H9 (cell line): ENCODE measurements around the gene MICAL3. TPM values are rescaled to one million over a fixed set of nuclear protein-coding genes. Genes with fewer than 3 reads are reported as not detected.
"Not testable (repeated sequence)": the region's sequence is repeated elsewhere in the genome, so short reads cannot be mapped to it uniquely, and the experiment has no call there.

Source experiments
- DNase-seq: peaks from one replicate; pipeline ENCODE4 v3.0.0-alpha.2; 2017
- H2AFZ ChIP-seq: one replicate; pipeline ENCODE4 v1.6.1; 2013; ENCODE audit warnings: mild to moderate bottlenecking, low read length, control low read depth, moderate library complexity
- H2AK5ac ChIP-seq: 2 replicates; pipeline ENCODE4 v1.6.1; 2013; ENCODE audit warnings: low read length, control low read depth, mixed read lengths; ENCODE audit not compliant: insufficient read length
- H2BK120ac ChIP-seq: one replicate; pipeline ENCODE4 v1.6.1; 2013; ENCODE audit warnings: low read depth, mild to moderate bottlenecking, low read length, control low read depth, inconsistent platforms; ENCODE audit not compliant: poor library complexity, severe bottlenecking
- H2BK12ac ChIP-seq: 2 replicates; pipeline ENCODE4 v1.6.1; 2013; ENCODE audit warnings: low read length, control low read depth, mixed read lengths, low read depth; ENCODE audit not compliant: insufficient read length
- H2BK15ac ChIP-seq: 2 replicates; pipeline ENCODE4 v1.6.1; 2013; ENCODE audit warnings: low read depth, low read length, control low read depth
- H2BK20ac ChIP-seq: one replicate; pipeline ENCODE4 v1.6.1; 2013; ENCODE audit warnings: low read depth, mild to moderate bottlenecking, low read length, control low read depth, inconsistent platforms; ENCODE audit not compliant: poor library complexity, severe bottlenecking
- H2BK5ac ChIP-seq: 2 replicates; pipeline ENCODE4 v1.6.1; 2013; ENCODE audit warnings: low read length, control low read depth, mixed read lengths; ENCODE audit not compliant: insufficient read length
- H3K14ac ChIP-seq: 2 replicates; pipeline ENCODE4 v1.6.1; 2013; ENCODE audit warnings: low read length, control low read depth; ENCODE audit not compliant: insufficient read depth
- H3K18ac ChIP-seq: 2 replicates; pipeline ENCODE4 v1.6.1; 2013; ENCODE audit warnings: low read depth, mild to moderate bottlenecking, mixed read lengths, low read length, control low read depth; ENCODE audit not compliant: insufficient read length
- H3K23ac ChIP-seq: 2 replicates; pipeline ENCODE4 v1.6.1; 2013; ENCODE audit warnings: low read length, control low read depth, mixed read lengths, low read depth; ENCODE audit not compliant: insufficient read length
- H3K23me2 ChIP-seq: 2 replicates; pipeline ENCODE4 v1.6.1; 2013; ENCODE audit warnings: low read depth, mild to moderate bottlenecking, mixed read lengths, low read length, control low read depth; ENCODE audit not compliant: insufficient read length, poor library complexity, severe bottlenecking
- H3K27ac ChIP-seq: 2 replicates; pipeline ENCODE4 v1.5.1; 2013; ENCODE audit warnings: low read length, control low read depth, mixed read lengths, low read depth; ENCODE audit not compliant: insufficient read length
- H3K27me3 ChIP-seq: 2 replicates; pipeline ENCODE4 v1.6.1; 2013; ENCODE audit warnings: low read length, control low read depth, inconsistent platforms; ENCODE audit not compliant: insufficient read depth
- H3K4ac ChIP-seq: 2 replicates; pipeline ENCODE4 v1.6.1; 2013; ENCODE audit warnings: low read depth, mild to moderate bottlenecking, control low read depth, inconsistent platforms, low read length, moderate library complexity
- H3K4me1 ChIP-seq: 2 replicates; pipeline ENCODE4 v1.6.1; 2013; ENCODE audit warnings: low read length, control low read depth, inconsistent platforms; ENCODE audit not compliant: insufficient read depth
- H3K4me2 ChIP-seq: 2 replicates; pipeline ENCODE4 v1.6.1; 2013; ENCODE audit warnings: low read length, control low read depth, mixed read lengths; ENCODE audit not compliant: insufficient read length, insufficient read depth
- H3K56ac ChIP-seq: 2 replicates; pipeline ENCODE4 v1.6.1; 2013; ENCODE audit warnings: low read depth, mild to moderate bottlenecking, mixed read lengths, low read length, control low read depth; ENCODE audit not compliant: insufficient read length
- H3K79me1 ChIP-seq: 2 replicates; pipeline ENCODE4 v1.6.1; 2013; ENCODE audit warnings: low read depth, mild to moderate bottlenecking, moderate library complexity, low read length, control low read depth, inconsistent platforms; ENCODE audit not compliant: insufficient read depth, poor library complexity, severe bottlenecking
- H3K79me2 ChIP-seq: 2 replicates; pipeline ENCODE4 v1.6.1; 2013; ENCODE audit warnings: low read length, control low read depth, inconsistent platforms; ENCODE audit not compliant: insufficient read depth
- H3K9ac ChIP-seq: 2 replicates; pipeline ENCODE4 v1.6.1; 2013; ENCODE audit warnings: low read length, control low read depth, mixed read lengths; ENCODE audit not compliant: insufficient read length; ENCODE audit errors: extremely low read depth
- H3K9me3 ChIP-seq: one replicate; pipeline ENCODE4 v1.6.1; 2013; ENCODE audit warnings: low read depth, low read length, inconsistent platforms; ENCODE audit not compliant: control insufficient read depth
- H3T11ph ChIP-seq: one replicate; pipeline ENCODE4 v1.6.1; 2013; ENCODE audit warnings: mild to moderate bottlenecking, low read length, control low read depth, inconsistent platforms
- H4K20me1 ChIP-seq: one replicate; pipeline ENCODE4 v1.6.1; 2013; ENCODE audit not compliant: control insufficient read depth, insufficient read length, insufficient read depth
- H4K5ac ChIP-seq: 2 replicates; pipeline ENCODE4 v1.6.1; 2013; ENCODE audit warnings: low read depth, mild to moderate bottlenecking, mixed read lengths, low read length, control low read depth; ENCODE audit not compliant: insufficient read length
- H4K8ac ChIP-seq: replicated peaks from 2 replicates; pipeline ENCODE4 v1.6.1; 2013; ENCODE audit warnings: low read length, control low read depth, mixed read lengths, low read depth; ENCODE audit not compliant: insufficient read length
- H4K91ac ChIP-seq: 2 replicates; pipeline ENCODE4 v1.6.1; 2013; ENCODE audit warnings: low read depth, mild to moderate bottlenecking, moderate library complexity, mixed read lengths, low read length, control low read depth; ENCODE audit not compliant: insufficient read length
- H3K27ac Mint-ChIP-seq, 3 experiments: 2 replicates in 2 of 3; 3 replicates in 1 of 3; pipeline ENCODE4 v1.8.0; 2020 to 2021; ENCODE audit warnings: mixed read lengths in 3 of 3, mild to moderate bottlenecking in 1 of 3, moderate library complexity in 1 of 3
- H3K27me3 Mint-ChIP-seq: 2 replicates; pipeline ENCODE4 v1.8.0; 2021; ENCODE audit warnings: low read depth, mild to moderate bottlenecking, moderate library complexity, mixed read lengths
- H3K36me3 Mint-ChIP-seq, 3 experiments: 2 replicates in 2 of 3; 3 replicates in 1 of 3; pipeline ENCODE4 v1.8.0; 2020 to 2021; ENCODE audit warnings: low read depth in 3 of 3, mixed read lengths in 3 of 3; ENCODE audit not compliant: insufficient read depth in 1 of 3
- H3K4me1 Mint-ChIP-seq, 2 experiments: 2 replicates each; pipeline ENCODE4 v1.8.0; 2020; ENCODE audit warnings: mixed read lengths in 2 of 2
- H3K4me3 Mint-ChIP-seq, 2 experiments: 2 replicates in 1 of 2; 3 replicates in 1 of 2; pipeline ENCODE4 v1.8.0; 2020 to 2021; ENCODE audit warnings: mild to moderate bottlenecking in 2 of 2, mixed read lengths in 2 of 2, moderate library complexity in 1 of 2
- H3K9me3 Mint-ChIP-seq, 2 experiments: 2 replicates in 1 of 2; 3 replicates in 1 of 2; pipeline ENCODE4 v1.8.0; 2020; ENCODE audit warnings: mild to moderate bottlenecking in 2 of 2, mixed read lengths in 2 of 2, moderate library complexity in 1 of 2
- CTCF ChIP-seq: fragments of 200-600 bp; sonication (generic); conservative IDR thresholded peaks from 3 replicates; pipeline ENCODE4 v1.8.0; 2021; ENCODE audit warnings: antibody characterized with exemption, mild to moderate bottlenecking
- WGBS: extraction: QIAGEN DNeasy Blood & Tissue Kit; methylation state at CpG from one replicate; pipeline ENCODE4 v1.1.7; 2013; ENCODE audit warnings: missing lambda C conversion rate, low lambda C conversion rate, mixed read lengths; ENCODE audit not compliant: insufficient read length; ENCODE audit errors: extremely low coverage; 5-methylcytosine and 5-hydroxymethylcytosine counted together
- long read RNA-seq: library from polyadenylated mRNA; unstranded; transcript quantifications from one replicate; pipeline ENCODE4 v2.0.0, GENCODE V29; 2020
- total RNA-seq: library from RNA; stranded (reverse); gene quantifications from 2 replicates; pipeline ENCODE4 v1.2.1, GENCODE V29; 2021

MICAL3 gene
- 41.6 and 50.2 TPM in 2 replicates for total RNA-seq
- long read RNA-seq, partial matches to known transcripts = 17 of 25 reads
- long read RNA-seq, other reads (novel, unspliced or antisense) = 8 of 25 reads

- H3K4me1 ChIP-seq = 0 out of 2 replicates have a peak, but pooled peaks cover 3% of the 10 kb centered on the region
- TF ChIP-seq CTCF = peak; percentile 43; the same call in 2 of the 3 replicates
- peak; percentile 39 for DNase-seq
- no peak within 1 kb of the TSS for H3K14ac ChIP-seq
- peaks cover 12% of the 10 kb centered on the region for H3K23me2 ChIP-seq
- no peaks in the 10 kb centered on the region for H3K9me3 ChIP-seq
- peak within 1 kb of the TSS; percentile 24 for H3K9ac ChIP-seq
- H4K5ac ChIP-seq = no peak within 1 kb of the TSS
- no peaks in the 10 kb centered on the region for H4K20me1 ChIP-seq
- H2AFZ ChIP-seq = peak within 1 kb of the TSS; percentile 67
- Mint-ChIP-seq H3K27ac (no peak within 1 kb of the TSS; a peak in 1 of 7 replicates), H3K4me3 (peak within 1 kb of the TSS; percentile 76 to 90), H3K36me3 (no peaks in the 10 kb centered on the region), H3K9me3 (no peaks in the 10 kb centered on the region), H3K27me3 (peaks cover 65% of the 10 kb centered on the region), H3K4me1 (peaks cover 25 to 32% of the 10 kb centered on the region in 2 experiments)
- H3K56ac ChIP-seq = no peak within 1 kb of the TSS
- WGBS = no CpG with 5 or more reads among the region's 56 CpGs
- H3K4me2 ChIP-seq = peak within 1 kb of the TSS; percentile 100
- no peak within 1 kb of the TSS for H2BK20ac ChIP-seq
- no peak within 1 kb of the TSS for H2AK5ac ChIP-seq
- H3K18ac ChIP-seq = no peak within 1 kb of the TSS
- H3K79me1 ChIP-seq = no peaks in the 10 kb centered on the region
- no peak within 1 kb of the TSS for H2BK120ac ChIP-seq
- H3T11ph ChIP-seq = no peak within 1 kb of the TSS
- H2BK15ac ChIP-seq = no peak within 1 kb of the TSS
- no peak within 1 kb of the TSS for H4K91ac ChIP-seq
- H3K4ac ChIP-seq = no peak within 1 kb of the TSS
- no peak within 1 kb of the TSS for H4K8ac ChIP-seq
- H3K27ac ChIP-seq = no peak within 1 kb of the TSS
- no peaks in the 10 kb centered on the region for H3K79me2 ChIP-seq
- H3K23ac ChIP-seq = no peak within 1 kb of the TSS
- H2BK5ac ChIP-seq = no peak within 1 kb of the TSS
- H3K27me3 ChIP-seq = peaks cover 16% of the 10 kb centered on the region; the same call in 1 of the 2 replicates
- no peak within 1 kb of the TSS for H2BK12ac ChIP-seq
Measured at GRCh38 chr22:18024276-18024939, at the start of gene MICAL3. MICAL3 (minus strand) TSS chr22:18024561; CDS start chr22:17906812, 117,749 bp downstream.

- H2BK15ac ChIP-seq, H3K27ac Mint-ChIP-seq, H2BK20ac ChIP-seq, H2AK5ac ChIP-seq, H3K4me3 Mint-ChIP-seq, DNase-seq, H4K8ac ChIP-seq, H3K4ac ChIP-seq, H3K36me3 Mint-ChIP-seq, H2BK12ac ChIP-seq, H3K23me2 ChIP-seq, H3K9me3 ChIP-seq, H3K79me1 ChIP-seq, H2BK5ac ChIP-seq, H3K18ac ChIP-seq, H3K27me3 ChIP-seq, H3K4me1 ChIP-seq, H3K14ac ChIP-seq, H3K4me2 ChIP-seq, H3K27ac ChIP-seq, H3K9ac ChIP-seq, H2BK120ac ChIP-seq, H3K23ac ChIP-seq, H2AFZ ChIP-seq, H4K91ac ChIP-seq, H3K79me2 ChIP-seq, H3K56ac ChIP-seq, H3T11ph ChIP-seq, H4K5ac ChIP-seq, H4K20me1 ChIP-seq, H3K9me3 Mint-ChIP-seq: not testable (repeated sequence)
- WGBS = no CpG with 5 or more reads among the region's 4 CpGs
- H3K27me3 Mint-ChIP-seq = peaks cover 25% of the 10 kb centered on the region
- H3K4me1 Mint-ChIP-seq = peaks cover 12 to 18% of the 10 kb centered on the region in 2 experiments
Measured at GRCh38 chr22:18073927-18074326, 49.6 kb upstream of the MICAL3 start.
